ENCODE measurements around the gene KANK4.
"Not testable (repeated sequence)": the region's sequence is repeated elsewhere in the genome, so short reads cannot be mapped to it uniquely, and the experiment has no call there.

KANK4 gene

GRCh38 chr1:62227496-62227895, 91.7 kb downstream of the KANK4 start:
- Histone ChIP-seq H3K4me3 (no peak overlapping the region), H3K27ac (no peak overlapping the region)
- DNase-seq (ENCODE audit: low spot score) = no peak
- no peak for TF ChIP-seq CTCF (IDR thresholded peaks at IDR 0.05)

DNA sequence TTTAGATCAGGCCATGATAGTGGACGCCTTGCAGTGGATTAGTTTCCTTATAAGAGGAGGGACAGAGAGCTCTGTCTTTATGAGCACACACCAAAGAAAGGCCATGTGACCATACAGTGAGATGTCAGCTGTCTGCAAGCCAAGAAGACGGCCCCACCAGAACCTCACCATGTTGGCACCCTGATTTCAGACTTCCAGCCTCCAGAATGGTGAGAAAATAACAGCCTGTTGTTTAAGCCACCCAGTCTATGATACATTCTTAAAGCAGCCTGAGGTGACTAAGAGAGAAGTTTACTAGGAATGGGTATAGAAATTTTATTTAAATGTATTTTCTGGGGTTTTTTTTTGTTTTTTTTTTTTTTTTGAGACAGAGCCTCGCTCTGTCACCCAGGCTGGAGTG, 95.1 kb downstream of the KANK4 start:
- Histone ChIP-seq H3K4me3 (no peak overlapping the region), H3K27ac (no peak overlapping the region)
- no peak for TF ChIP-seq CTCF (IDR thresholded peaks at IDR 0.05)
- no peak for DNase-seq (ENCODE audit: low spot score)

DNA sequence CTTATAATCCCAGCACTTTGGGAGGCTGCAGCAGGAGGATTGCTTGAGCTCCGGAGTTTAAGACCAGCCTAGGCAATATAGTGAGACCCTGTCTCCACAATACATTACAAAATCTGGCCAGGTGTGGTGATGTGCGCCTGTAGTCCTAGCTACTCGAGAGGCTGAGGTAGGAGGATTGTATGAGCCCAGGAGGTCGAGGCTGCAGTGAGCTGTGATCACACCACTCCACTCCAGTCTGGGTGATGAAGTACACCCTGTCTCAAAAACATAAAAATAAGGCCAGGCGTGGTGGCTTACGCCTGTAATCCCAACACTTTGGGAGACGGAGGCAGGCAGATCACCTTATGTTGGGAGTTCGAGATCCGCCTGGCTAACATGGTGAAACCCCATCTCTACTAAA, 96.9 kb downstream of the KANK4 start:
- Histone ChIP-seq H3K27ac (no peak overlapping the region), H3K4me3 (no peak overlapping the region)
- DNase-seq (ENCODE audit: low spot score) = no peak
- TF ChIP-seq CTCF (IDR thresholded peaks at IDR 0.05) = no peak

GRCh38 chr1:62221171-62221570, 98.1 kb downstream of the KANK4 start:
- DNase-seq (ENCODE audit: low spot score) = no peak
- no peak overlapping the region for H3K27ac ChIP-seq
- no peak overlapping the region for H3K4me3 ChIP-seq
- TF ChIP-seq CTCF (IDR thresholded peaks at IDR 0.05) = no peak

DNA sequence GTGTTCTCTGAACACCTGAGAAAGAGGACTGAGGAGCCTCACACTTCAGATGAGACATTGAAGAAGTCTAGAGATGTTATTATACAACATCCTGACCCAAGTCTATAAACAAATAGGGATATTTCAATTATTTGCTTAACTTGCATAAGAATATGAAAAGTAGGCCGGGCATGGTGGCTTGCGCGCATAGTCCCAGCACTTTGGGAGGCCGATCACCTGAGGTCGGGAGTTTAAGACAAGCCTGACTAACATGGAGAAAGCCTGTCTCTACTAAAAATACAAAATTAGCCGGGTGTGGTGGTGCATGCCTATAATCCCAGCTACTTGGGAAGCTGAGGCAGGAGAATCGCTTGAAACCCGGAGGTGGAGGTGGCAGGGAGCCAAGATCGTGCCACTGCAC, 98.8 kb downstream of the KANK4 start:
- not testable (repeated sequence) for H3K4me3 ChIP-seq; DNase-seq (ENCODE audit: low spot score); H3K27ac ChIP-seq

DNA sequence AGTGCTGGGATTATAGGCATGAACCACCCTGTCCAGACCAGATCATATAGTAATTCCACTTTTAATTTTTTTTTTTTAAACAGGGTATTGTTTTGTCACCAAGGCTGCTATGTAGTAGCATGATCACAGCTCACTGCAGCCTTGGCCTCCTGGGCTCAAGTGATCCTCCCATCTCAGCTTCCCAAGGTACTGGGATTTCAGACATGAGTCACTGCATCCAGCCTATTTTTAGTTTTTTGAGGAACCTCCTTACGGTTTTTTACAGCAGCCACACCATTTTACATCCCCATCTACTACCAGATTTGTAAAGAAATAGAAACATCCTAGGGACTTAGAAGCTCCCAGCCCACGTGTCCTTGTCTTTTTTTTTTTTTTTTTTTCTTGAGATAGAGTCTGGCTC, 100.6 kb downstream of the KANK4 start:
- no peak for DNase-seq (ENCODE audit: low spot score)
- TF ChIP-seq CTCF (IDR thresholded peaks at IDR 0.05) = no peak
- Histone ChIP-seq H3K4me3 (no peak overlapping the region), H3K27ac (no peak overlapping the region)

GRCh38 chr1:62213075-62213914, 105.9 kb downstream of the KANK4 start:
- DNase-seq (ENCODE audit: low spot score) = no peak
- no peak overlapping the region for H3K27ac ChIP-seq
- no peak overlapping the region for H3K4me3 ChIP-seq
- TF ChIP-seq CTCF (IDR thresholded peaks at IDR 0.05) = no peak
